GM06990 (cell line): ENCODE measurements around the gene FBXW8.

Experiments used
- DNase-seq: peaks from one replicate; pipeline ENCODE4 v3.0.0-alpha.2; 2011; ENCODE audit not compliant: insufficient read length; ENCODE audit errors: extremely low read depth
- H3K27me3 ChIP-seq: replicated peaks from 2 replicates; pipeline ENCODE4 v1.6.0; 2011; ENCODE audit warnings: low read length; ENCODE audit not compliant: control insufficient read depth, insufficient read depth
- H3K36me3 ChIP-seq: 2 replicates; pipeline ENCODE4 v1.5.1; 2011; ENCODE audit warnings: low read length; ENCODE audit not compliant: control insufficient read depth, insufficient read depth
- H3K4me3 ChIP-seq: replicated peaks from 2 replicates; pipeline ENCODE4 v1.5.1; 2011; ENCODE audit warnings: low read depth, mild to moderate bottlenecking, control low read depth, low read length
- TF ChIP-seq, protein P1 (sequence below): IDR thresholded peaks from 2 replicates; pipeline ENCODE4 v1.5.1; 2011; ENCODE audit warnings: low read length, control low read depth, mild to moderate bottlenecking, inconsistent platforms; ENCODE audit not compliant: insufficient read depth, poor library complexity, severe bottlenecking

Gene FBXW8

DNA sequence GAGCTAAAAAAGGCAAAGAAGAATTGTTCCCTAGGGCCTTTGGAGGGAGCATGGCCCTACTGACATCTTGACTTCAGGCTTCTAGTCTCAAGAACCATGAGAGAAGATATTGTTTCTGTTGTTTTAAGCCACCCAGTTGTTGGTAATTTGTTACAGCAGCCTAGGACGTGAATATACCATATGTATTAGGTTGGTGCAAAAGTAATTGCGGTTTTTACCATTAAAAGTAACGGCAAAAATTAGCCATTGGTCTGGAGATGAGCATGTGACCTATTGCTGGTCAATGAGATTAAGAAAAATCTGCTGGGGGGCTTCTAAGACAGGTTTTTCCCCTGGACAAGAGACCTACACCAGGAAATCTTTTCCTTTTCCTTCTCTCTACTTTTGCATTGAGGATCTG, 19.7 kb upstream of the FBXW8 start:
- Histone ChIP-seq H3K27me3 (no peaks in the 10 kb centered on the region; the same call in 1 of the 2 replicates), H3K4me3 (no peak overlapping the region), H3K36me3 (no peaks in the 10 kb centered on the region)
- DNase-seq: no peak
- TF ChIP-seq, protein P1, sequence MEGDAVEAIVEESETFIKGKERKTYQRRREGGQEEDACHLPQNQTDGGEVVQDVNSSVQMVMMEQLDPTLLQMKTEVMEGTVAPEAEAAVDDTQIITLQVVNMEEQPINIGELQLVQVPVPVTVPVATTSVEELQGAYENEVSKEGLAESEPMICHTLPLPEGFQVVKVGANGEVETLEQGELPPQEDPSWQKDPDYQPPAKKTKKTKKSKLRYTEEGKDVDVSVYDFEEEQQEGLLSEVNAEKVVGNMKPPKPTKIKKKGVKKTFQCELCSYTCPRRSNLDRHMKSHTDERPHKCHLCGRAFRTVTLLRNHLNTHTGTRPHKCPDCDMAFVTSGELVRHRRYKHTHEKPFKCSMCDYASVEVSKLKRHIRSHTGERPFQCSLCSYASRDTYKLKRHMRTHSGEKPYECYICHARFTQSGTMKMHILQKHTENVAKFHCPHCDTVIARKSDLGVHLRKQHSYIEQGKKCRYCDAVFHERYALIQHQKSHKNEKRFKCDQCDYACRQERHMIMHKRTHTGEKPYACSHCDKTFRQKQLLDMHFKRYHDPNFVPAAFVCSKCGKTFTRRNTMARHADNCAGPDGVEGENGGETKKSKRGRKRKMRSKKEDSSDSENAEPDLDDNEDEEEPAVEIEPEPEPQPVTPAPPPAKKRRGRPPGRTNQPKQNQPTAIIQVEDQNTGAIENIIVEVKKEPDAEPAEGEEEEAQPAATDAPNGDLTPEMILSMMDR: no peak

- Histone ChIP-seq H3K4me3 (no peak overlapping the region), H3K27me3 (no peaks in the 10 kb centered on the region; the same call in 1 of the 2 replicates), H3K36me3 (no peaks in the 10 kb centered on the region)
- DNase-seq: no peak
- TF ChIP-seq, protein P1: no peak
Measured at GRCh38 chr12:116892349-116893140, 18.2 kb upstream of the FBXW8 start.

DNA sequence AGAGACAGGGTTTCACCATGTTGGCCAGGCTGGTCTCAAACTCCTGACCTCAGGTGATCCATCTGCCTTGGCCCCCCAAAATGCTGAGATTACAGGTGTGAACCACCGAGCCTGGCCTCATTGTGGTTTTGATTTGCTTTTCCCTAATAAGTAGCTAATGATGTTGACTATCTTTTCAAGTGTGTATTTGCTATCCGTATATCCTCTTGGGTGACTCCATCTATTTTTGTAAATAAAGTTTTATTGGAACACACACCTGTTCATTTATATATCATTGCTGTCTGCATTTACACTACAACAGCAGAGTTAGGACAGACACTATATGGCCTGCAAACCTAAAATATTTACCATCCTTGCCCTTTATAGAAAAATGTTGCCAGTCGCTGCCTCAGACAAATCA, 15.8 kb upstream of the FBXW8 start:
- Histone ChIP-seq H3K4me3 (no peak overlapping the region), H3K27me3 (no peaks in the 10 kb centered on the region; the same call in 1 of the 2 replicates), H3K36me3 (no peaks in the 10 kb centered on the region)
- no peak for DNase-seq
- TF ChIP-seq, protein P1: no peak

DNA sequence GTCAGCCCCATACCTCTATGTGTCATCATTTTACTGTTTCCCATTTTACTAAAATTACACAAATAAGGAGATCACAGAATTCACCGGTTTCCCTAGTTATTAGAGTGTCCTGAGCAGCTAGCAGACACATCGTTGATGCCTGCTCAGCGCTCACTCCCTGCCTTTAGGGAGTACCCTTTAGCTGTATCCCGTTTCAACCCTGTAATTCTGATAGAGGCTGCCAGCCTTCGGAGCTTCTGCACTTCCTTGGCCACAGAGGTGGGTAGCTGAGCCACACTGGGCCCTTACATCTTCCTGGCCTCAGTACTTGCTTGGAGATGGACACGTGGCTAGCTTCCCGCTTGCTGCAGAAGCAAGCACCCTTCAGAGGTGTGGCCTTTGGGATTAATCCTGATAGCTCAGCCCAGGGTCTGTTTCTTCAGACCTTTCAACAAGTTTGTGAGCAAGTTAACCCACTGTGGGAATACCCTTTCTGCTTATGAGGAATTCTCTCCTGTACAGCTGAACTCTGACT, 14.3 kb upstream of the FBXW8 start:
- no peak for DNase-seq
- TF ChIP-seq, protein P1: no peak
- Histone ChIP-seq H3K27me3 (no peaks in the 10 kb centered on the region; the same call in 1 of the 2 replicates), H3K36me3 (no peaks in the 10 kb centered on the region), H3K4me3 (no peak overlapping the region)

- H3K4me3 ChIP-seq: no peak overlapping the region
- DNase-seq: no peak
- no peaks in the 10 kb centered on the region for H3K27me3 ChIP-seq
- H3K36me3 ChIP-seq: no peaks in the 10 kb centered on the region
- TF ChIP-seq, protein P1: no peak
Measured at GRCh38 chr12:116897476-116897875, 13.3 kb upstream of the FBXW8 start.

DNA sequence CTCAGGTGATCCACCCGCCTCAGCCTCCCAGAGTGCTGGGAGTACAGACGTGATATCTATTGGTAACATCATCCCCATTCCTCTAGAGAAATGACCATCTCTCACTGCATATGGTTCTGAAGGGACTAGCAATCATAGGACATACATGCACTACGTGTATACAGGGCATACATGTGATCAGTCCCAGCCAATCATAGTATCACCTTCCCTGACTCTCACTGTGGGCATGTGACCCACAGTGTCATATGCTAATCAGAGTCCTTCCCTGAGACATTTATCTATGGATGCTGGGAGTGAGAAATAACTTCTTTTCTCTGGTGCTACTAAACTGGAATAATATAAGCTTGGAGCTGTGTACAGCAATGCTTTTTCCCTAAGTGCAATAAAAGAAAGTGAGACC, 12.1 kb upstream of the FBXW8 start:
- DNase-seq: no peak
- TF ChIP-seq, protein P1: no peak
- Histone ChIP-seq H3K4me3 (no peak overlapping the region), H3K36me3 (no peaks in the 10 kb centered on the region), H3K27me3 (no peaks in the 10 kb centered on the region)
